GM12878 (cell line): ENCODE results near the gene XPO5. TPM values are rescaled to one million over a fixed set of nuclear protein-coding genes. Genes with fewer than 3 reads are reported as not detected.

Experiments
- BCL11A ChIP-seq: IDR thresholded peaks from 2 replicates; pipeline ENCODE4 v1.6.1; 2011; ENCODE audit warnings: low read depth, low read length
- BHLHE40 ChIP-seq, 2 experiments: fragments of 450-650 bp in 1 of 2; IDR thresholded peaks; 2 replicates each; pipeline ENCODE4 v1.6.1; 2011 to 2017; ENCODE audit warnings: low read depth in 2 of 2, borderline replicate concordance in 1 of 2, improper control_type of control experiment in 1 of 2, low read length in 1 of 2, mild to moderate bottlenecking in 1 of 2
- CREM ChIP-seq: IDR thresholded peaks from 2 replicates; pipeline ENCODE4 v1.6.1; 2014; ENCODE audit warnings: antibody characterized with exemption, low read depth
- EGR1 ChIP-seq, 2 experiments: IDR thresholded peaks; 1 replicate in 1 of 2; 2 replicates in 1 of 2; pipeline ENCODE4 v1.6.1; 2011 to 2012; ENCODE audit warnings: low read depth in 2 of 2, low read length in 2 of 2, borderline replicate concordance in 1 of 2, mild to moderate bottlenecking in 1 of 2, moderate library complexity in 1 of 2
- EP300 ChIP-seq, 2 experiments: fragments of 150-350 bp in 1 of 2; IDR thresholded peaks; 2 replicates each; pipeline ENCODE4 v1.6.1; 2011 to 2012; ENCODE audit warnings: low read depth in 2 of 2, low read length in 2 of 2, borderline replicate concordance in 1 of 2, improper control_type of control experiment in 1 of 2, inconsistent platforms in 1 of 2; ENCODE audit not compliant: control insufficient read depth in 1 of 2
- HCFC1 ChIP-seq: fragments of 150-350 bp; IDR thresholded peaks from 2 replicates; pipeline ENCODE4 v1.6.1; 2014; ENCODE audit warnings: low read length
- IKZF2 ChIP-seq, 2 experiments: fragments of 450-650 bp; IDR thresholded peaks; 2 replicates each; pipeline ENCODE4 v1.6.1; 2017; ENCODE audit warnings: mild to moderate bottlenecking in 2 of 2, moderate library complexity in 2 of 2
- MTA3 ChIP-seq: IDR thresholded peaks from 2 replicates; pipeline ENCODE4 v1.6.1; 2012; ENCODE audit warnings: low read length, inconsistent platforms, borderline replicate concordance
- MYB ChIP-seq: fragments of 150-350 bp; IDR thresholded peaks from 2 replicates; pipeline ENCODE4 v1.6.1; 2014; ENCODE audit warnings: mild to moderate bottlenecking, low read depth, low read length, borderline replicate concordance
- NR2F1 ChIP-seq: fragments of 450-650 bp; conservative IDR thresholded peaks from 2 replicates; pipeline ENCODE4 v1.6.1; 2017; ENCODE audit warnings: mild to moderate bottlenecking
- PML ChIP-seq: IDR thresholded peaks from 2 replicates; pipeline ENCODE4 v1.6.1; 2012; ENCODE audit warnings: low read length, inconsistent platforms
- POLR2AphosphoS5 ChIP-seq: IDR thresholded peaks from 2 replicates; pipeline ENCODE4 v1.6.1; 2011; ENCODE audit warnings: mild to moderate bottlenecking, low read length, inconsistent platforms
- RELA ChIP-seq: fragments of 450-650 bp; IDR thresholded peaks from 2 replicates; pipeline ENCODE4 v1.8.0; 2014; ENCODE audit warnings: borderline replicate concordance; ENCODE audit not compliant: partially characterized antibody
- SIX5 ChIP-seq: IDR thresholded peaks from 2 replicates; pipeline ENCODE4 v1.6.1; 2011; ENCODE audit warnings: mild to moderate bottlenecking, low read depth, low read length, moderate library complexity; ENCODE audit not compliant: severe bottlenecking
- SMAD5 ChIP-seq: IDR thresholded peaks from 2 replicates; pipeline ENCODE4 v1.6.1; 2016; ENCODE audit warnings: antibody characterized with exemption, low read depth
- SMC3 ChIP-seq: IDR thresholded peaks from 2 replicates; pipeline ENCODE4 v1.6.1; 2011; ENCODE audit warnings: low read length, improper control_type of control experiment, borderline replicate concordance
- SRF ChIP-seq, 2 experiments: IDR thresholded peaks; 2 replicates each; pipeline ENCODE4 v1.6.1; 2011; ENCODE audit warnings: low read depth in 2 of 2, low read length in 2 of 2, mild to moderate bottlenecking in 1 of 2, moderate library complexity in 1 of 2
- YY1 ChIP-seq: IDR thresholded peaks from 2 replicates; pipeline ENCODE4 v1.6.1; 2011; ENCODE audit warnings: low read depth, mild to moderate bottlenecking, low read length
- polyA plus RNA-seq, 11 experiments: library from polyadenylated mRNA; depleted of rRNA in 4 of 11; unstranded in 6 of 11; stranded (reverse) in 5 of 11; fragments of >200 nt; fragmentation: Nextera tagmentation in 4 of 11; fragmentation: Illumina TruSeq in 1 of 11; extraction: Ambion mirVana in 4 of 11; extraction: Trizol in 1 of 11; gene quantifications; 1 replicate in 1 of 11; 2 replicates in 10 of 11; pipeline versions ENCODE4 v1.2.1 to v1.2.3, GENCODE V29; 2011 to 2016; ENCODE audit warnings: inconsistent platforms in 2 of 11, missing spikeins in 2 of 11, low read depth in 1 of 11
- total RNA-seq, 4 experiments: library from RNA; depleted of rRNA in 3 of 4; stranded (reverse); fragments of >200 nt in 3 of 4; fragmentation: Illumina TruSeq in 1 of 4; extraction: Trizol in 1 of 4; gene quantifications; 2 replicates each; pipeline versions ENCODE4 v1.2.1 to v1.2.3, GENCODE V29; 2013 to 2021
- TF ChIP-seq, protein P1 (sequence below): fragments of 450-650 bp; formaldehyde crosslinking; IDR thresholded peaks from 2 replicates; pipeline ENCODE4 v1.4.0; 2022; ENCODE audit warnings: mild to moderate bottlenecking, moderate library complexity
- TF ChIP-seq, protein P2 (sequence below): fragments of 450-650 bp; IDR thresholded peaks from 2 replicates; pipeline ENCODE4 v1.6.1; 2017; ENCODE audit warnings: low read depth, mild to moderate bottlenecking, moderate library complexity
- TF ChIP-seq, protein P3 (sequence below): fragments of 450-650 bp; IDR thresholded peaks from 2 replicates; pipeline ENCODE4 v1.6.1; 2016; ENCODE audit warnings: mild to moderate bottlenecking
- TF ChIP-seq, protein P4 (sequence below): IDR thresholded peaks from 2 replicates; pipeline ENCODE4 v1.6.1; 2011; ENCODE audit warnings: borderline replicate concordance, low read depth, mild to moderate bottlenecking, moderate library complexity, low read length; ENCODE audit not compliant: insufficient read depth, poor library complexity, severe bottlenecking

XPO5 gene
- total and polyA plus RNA-seq, 10 of the 15 experiments (the other 5 are each of a cell fraction or from before 2014, with no cell fraction given) = 11.3 to 76.0 (median 41.6) TPM

DNA sequence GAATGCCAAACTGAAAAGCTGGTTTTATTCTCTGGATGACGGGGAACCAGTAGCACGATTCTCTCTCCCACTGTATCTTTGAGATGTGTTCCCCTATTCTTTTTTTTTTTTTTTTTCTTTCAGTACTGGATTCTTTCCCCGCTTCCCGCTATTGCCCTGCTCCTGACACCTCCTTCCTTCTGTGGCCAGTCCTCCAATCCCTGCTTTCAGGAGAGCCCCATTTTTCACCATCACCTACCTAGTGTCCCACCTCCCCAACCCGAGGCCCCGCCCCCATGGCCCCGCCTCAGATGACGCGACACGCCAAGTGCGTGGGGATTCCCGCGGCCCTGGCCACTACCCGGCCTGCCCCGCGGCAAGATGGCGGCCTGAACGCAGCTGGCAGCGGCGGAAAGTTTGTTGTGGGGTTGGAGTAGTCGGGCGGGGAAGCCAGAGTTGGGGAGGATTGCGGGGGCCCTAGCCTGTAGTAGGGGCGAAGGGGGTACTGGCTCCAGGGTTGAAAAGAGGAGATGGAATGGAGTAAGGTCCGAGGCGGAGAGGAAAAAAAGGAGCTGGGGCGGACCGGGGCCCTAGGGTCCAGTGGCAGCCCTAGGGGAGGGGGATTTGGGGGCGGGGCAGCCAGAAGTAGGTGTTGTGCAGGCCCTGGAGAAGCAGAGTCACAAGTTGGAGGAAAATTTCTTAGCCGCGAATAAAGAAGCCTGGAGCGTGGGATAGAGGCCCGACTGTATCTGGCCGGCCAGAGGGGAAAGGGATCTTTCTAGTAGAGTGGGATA is 98.4 kb downstream of the XPO5 start, which contains the start of gene TJAP1 (continued):
- TF ChIP-seq, protein P1, sequence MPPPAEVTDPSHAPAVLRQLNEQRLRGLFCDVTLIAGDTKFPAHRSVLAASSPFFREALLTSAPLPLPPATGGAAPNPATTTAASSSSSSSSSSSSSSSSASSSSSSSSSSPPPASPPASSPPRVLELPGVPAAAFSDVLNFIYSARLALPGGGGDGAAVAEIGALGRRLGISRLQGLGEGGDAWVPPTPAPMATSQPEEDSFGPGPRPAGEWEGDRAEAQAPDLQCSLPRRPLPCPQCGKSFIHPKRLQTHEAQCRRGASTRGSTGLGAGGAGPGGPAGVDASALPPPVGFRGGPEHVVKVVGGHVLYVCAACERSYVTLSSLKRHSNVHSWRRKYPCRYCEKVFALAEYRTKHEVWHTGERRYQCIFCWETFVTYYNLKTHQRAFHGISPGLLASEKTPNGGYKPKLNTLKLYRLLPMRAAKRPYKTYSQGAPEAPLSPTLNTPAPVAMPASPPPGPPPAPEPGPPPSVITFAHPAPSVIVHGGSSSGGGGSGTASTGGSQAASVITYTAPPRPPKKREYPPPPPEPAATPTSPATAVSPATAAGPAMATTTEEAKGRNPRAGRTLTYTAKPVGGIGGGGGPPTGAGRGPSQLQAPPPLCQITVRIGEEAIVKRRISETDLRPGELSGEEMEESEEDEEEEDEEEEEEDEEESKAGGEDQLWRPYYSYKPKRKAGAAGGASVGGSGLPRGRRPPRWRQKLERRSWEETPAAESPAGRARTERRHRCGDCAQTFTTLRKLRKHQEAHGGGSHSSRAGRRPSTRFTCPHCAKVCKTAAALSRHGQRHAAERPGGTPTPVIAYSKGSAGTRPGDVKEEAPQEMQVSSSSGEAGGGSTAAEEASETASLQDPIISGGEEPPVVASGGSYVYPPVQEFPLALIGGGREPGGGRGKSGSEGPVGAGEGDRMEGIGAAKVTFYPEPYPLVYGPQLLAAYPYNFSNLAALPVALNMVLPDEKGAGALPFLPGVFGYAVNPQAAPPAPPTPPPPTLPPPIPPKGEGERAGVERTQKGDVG = no peak
- TF ChIP-seq BCL11A (no peak), PML (0 out of 2 replicates have a peak, but pooled peaks have one; percentile 33), NR2F1 (no peak), POLR2AphosphoS5 (peak; percentile 83), EGR1 (IDR thresholded peaks at IDR 0.05; ENCODE audit: borderline replicate concordance in 1 of 2, low read depth in 2 of 2, low read length in 2 of 2) (0 out of 3 replicates have a peak, but pooled peaks of 1 of the 2 experiments have one; percentile 21), SMAD5 (peak; percentile 69; the same call in 1 of the 2 replicates), YY1 (peak; percentile 98), HCFC1 (peak; percentile 40; the same call in 1 of the 2 replicates), MTA3 (no peak), BHLHE40 (IDR thresholded peaks at IDR 0.05; ENCODE audit: borderline replicate concordance in 1 of 2, low read depth in 2 of 2, low read length in 1 of 2) (0 out of 4 replicates have a peak, but pooled peaks of 1 of the 2 experiments have one; percentile 12), RELA (peak; percentile 60), MYB (no peak), SMC3 (no peak), CREM (peak; percentile 80; the same call in 1 of the 2 replicates), SRF (IDR thresholded peaks at IDR 0.05; ENCODE audit: low read depth in 2 of 2, low read length in 2 of 2) (0 out of 4 replicates have a peak, but pooled peaks of 1 of the 2 experiments have one; percentile 14), SIX5 (peak; percentile 25), EP300 (IDR thresholded peaks at IDR 0.05; ENCODE audit: borderline replicate concordance in 1 of 2, control insufficient read depth in 1 of 2, low read depth in 2 of 2, low read length in 2 of 2) (no peak), IKZF2 (IDR thresholded peaks at IDR 0.05) (no peak; a peak in 1 of 4 replicates)
- TF ChIP-seq, protein P2, sequence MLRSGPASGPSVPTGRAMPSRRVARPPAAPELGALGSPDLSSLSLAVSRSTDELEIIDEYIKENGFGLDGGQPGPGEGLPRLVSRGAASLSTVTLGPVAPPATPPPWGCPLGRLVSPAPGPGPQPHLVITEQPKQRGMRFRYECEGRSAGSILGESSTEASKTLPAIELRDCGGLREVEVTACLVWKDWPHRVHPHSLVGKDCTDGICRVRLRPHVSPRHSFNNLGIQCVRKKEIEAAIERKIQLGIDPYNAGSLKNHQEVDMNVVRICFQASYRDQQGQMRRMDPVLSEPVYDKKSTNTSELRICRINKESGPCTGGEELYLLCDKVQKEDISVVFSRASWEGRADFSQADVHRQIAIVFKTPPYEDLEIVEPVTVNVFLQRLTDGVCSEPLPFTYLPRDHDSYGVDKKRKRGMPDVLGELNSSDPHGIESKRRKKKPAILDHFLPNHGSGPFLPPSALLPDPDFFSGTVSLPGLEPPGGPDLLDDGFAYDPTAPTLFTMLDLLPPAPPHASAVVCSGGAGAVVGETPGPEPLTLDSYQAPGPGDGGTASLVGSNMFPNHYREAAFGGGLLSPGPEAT = peak; percentile 80
- TF ChIP-seq, protein P3, sequence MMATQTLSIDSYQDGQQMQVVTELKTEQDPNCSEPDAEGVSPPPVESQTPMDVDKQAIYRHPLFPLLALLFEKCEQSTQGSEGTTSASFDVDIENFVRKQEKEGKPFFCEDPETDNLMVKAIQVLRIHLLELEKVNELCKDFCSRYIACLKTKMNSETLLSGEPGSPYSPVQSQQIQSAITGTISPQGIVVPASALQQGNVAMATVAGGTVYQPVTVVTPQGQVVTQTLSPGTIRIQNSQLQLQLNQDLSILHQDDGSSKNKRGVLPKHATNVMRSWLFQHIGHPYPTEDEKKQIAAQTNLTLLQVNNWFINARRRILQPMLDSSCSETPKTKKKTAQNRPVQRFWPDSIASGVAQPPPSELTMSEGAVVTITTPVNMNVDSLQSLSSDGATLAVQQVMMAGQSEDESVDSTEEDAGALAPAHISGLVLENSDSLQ = peak; percentile 44; the same call in 1 of the 2 replicates
- TF ChIP-seq, protein P4, sequence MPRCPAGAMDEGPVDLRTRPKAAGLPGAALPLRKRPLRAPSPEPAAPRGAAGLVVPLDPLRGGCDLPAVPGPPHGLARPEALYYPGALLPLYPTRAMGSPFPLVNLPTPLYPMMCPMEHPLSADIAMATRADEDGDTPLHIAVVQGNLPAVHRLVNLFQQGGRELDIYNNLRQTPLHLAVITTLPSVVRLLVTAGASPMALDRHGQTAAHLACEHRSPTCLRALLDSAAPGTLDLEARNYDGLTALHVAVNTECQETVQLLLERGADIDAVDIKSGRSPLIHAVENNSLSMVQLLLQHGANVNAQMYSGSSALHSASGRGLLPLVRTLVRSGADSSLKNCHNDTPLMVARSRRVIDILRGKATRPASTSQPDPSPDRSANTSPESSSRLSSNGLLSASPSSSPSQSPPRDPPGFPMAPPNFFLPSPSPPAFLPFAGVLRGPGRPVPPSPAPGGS = no peak
